GM10266 (cell line): ENCODE results near the gene CENPX.

Source experiments
- DNase-seq: peaks from one replicate; pipeline ENCODE4 v3.0.0; 2012; ENCODE audit errors: extremely low spot score
- CTCF ChIP-seq: IDR thresholded peaks from 2 replicates; pipeline ENCODE4 v1.5.1; 2012; ENCODE audit warnings: mild to moderate bottlenecking, low read depth; ENCODE audit not compliant: control insufficient read depth, insufficient read depth; ENCODE audit errors: missing control alignments

The CENPX gene

GRCh38 chr17:82062984-82063368 lies 40.3 kb upstream of the CENPX start:
- TF ChIP-seq CTCF, result no peak
- no peak for DNase-seq

GRCh38 chr17:82062076-82062983 lies 39.7 kb upstream of the CENPX start:
- no peak for TF ChIP-seq CTCF
- no peak for DNase-seq

- no peak for DNase-seq
- no peak for TF ChIP-seq CTCF
Observed at GRCh38 chr17:82061047-82061925, 38.6 kb upstream of the CENPX start.

- TF ChIP-seq CTCF, result no peak
- no peak for DNase-seq
Observed at GRCh38 chr17:82060614-82061013, 37.9 kb upstream of the CENPX start.

- no peak for DNase-seq
- TF ChIP-seq CTCF, result no peak
Observed at GRCh38 chr17:82060001-82060380, 37.3 kb upstream of the CENPX start.

GRCh38 chr17:82059272-82060000 lies 36.8 kb upstream of the CENPX start:
- DNase-seq, result no peak
- TF ChIP-seq CTCF, result no peak
